Measurements from ENCODE around the gene SSMEM1. TPM values are rescaled to one million over a fixed set of nuclear protein-coding genes. Genes with fewer than 3 reads are reported as not detected.
A peak's percentile ranks its signal among the peaks of the same experiment; 100 is the strongest.
"Not testable (repeated sequence)": the region's sequence is repeated elsewhere in the genome, so short reads cannot be mapped to it uniquely, and the experiment has no call there.

SSMEM1 gene
- not detected for total RNA-seq
- total RNA-seq = 0 reads per million in 2 donors

- Mint-ChIP-seq H3K4me1 (peaks cover 12% of the 10 kb centered on the region), H3K27ac (no peak within 1 kb of the TSS), H3K4me3 (peak within 1 kb of the TSS; percentile 19), H3K27me3 (peaks cover 8% of the 10 kb centered on the region), H3K36me3 (ENCODE audit: low read depth) (peaks cover 6% of the 10 kb centered on the region)
- ATAC-seq = no peak
- H3K9me3 ChIP-seq (ENCODE audit: control insufficient read depth, low read length, poor library complexity, severe bottlenecking) = no peaks in the 10 kb centered on the region
- no peak for DNase-seq
Observed at GRCh38 chr7:130207642-130208041, at the start of gene SSMEM1. SSMEM1 (plus strand) TSS chr7:130207860; CDS start chr7:130207911, 51 bp downstream.

- no peak for DNase-seq
- H3K4me1 Mint-ChIP-seq = peaks cover 3% of the 10 kb centered on the region
- no peaks in the 10 kb centered on the region for H3K9me3 ChIP-seq (ENCODE audit: control insufficient read depth, low read length, poor library complexity, severe bottlenecking)
- H3K27ac Mint-ChIP-seq = no peak overlapping the region
- no peak overlapping the region for H3K4me3 Mint-ChIP-seq
- ATAC-seq = no peak
- H3K27me3 Mint-ChIP-seq = no peaks in the 10 kb centered on the region
- peaks cover 16% of the 10 kb centered on the region for H3K36me3 Mint-ChIP-seq (ENCODE audit: low read depth)
Observed at GRCh38 chr7:130160023-130160422, 47.6 kb upstream of the SSMEM1 start.

GRCh38 chr7:130160455-130160854 is 47.2 kb upstream of the SSMEM1 start:
- no peaks in the 10 kb centered on the region for H3K27me3 Mint-ChIP-seq
- ATAC-seq (no peak), DNase-seq (no peak)
- H3K9me3 ChIP-seq (ENCODE audit: control insufficient read depth, low read length, poor library complexity, severe bottlenecking) = no peaks in the 10 kb centered on the region
- peaks cover 16% of the 10 kb centered on the region for H3K36me3 Mint-ChIP-seq (ENCODE audit: low read depth)
- H3K27ac Mint-ChIP-seq = no peak overlapping the region
- no peak overlapping the region for H3K4me3 Mint-ChIP-seq
- peaks cover 3% of the 10 kb centered on the region for H3K4me1 Mint-ChIP-seq

- Mint-ChIP-seq H3K4me3 (no peak overlapping the region), H3K4me1 (peaks cover 3% of the 10 kb centered on the region), H3K36me3 (ENCODE audit: low read depth) (peaks cover 16% of the 10 kb centered on the region), H3K27ac (no peak overlapping the region), H3K27me3 (no peaks in the 10 kb centered on the region)
- DNase-seq = no peak
- no peaks in the 10 kb centered on the region for H3K9me3 ChIP-seq (ENCODE audit: control insufficient read depth, low read length, poor library complexity, severe bottlenecking)
- no peak for ATAC-seq
Observed at GRCh38 chr7:130162196-130162595, 45.5 kb upstream of the SSMEM1 start.

GRCh38 chr7:130174237-130174959 is 33.3 kb upstream of the SSMEM1 start:
- H3K27ac Mint-ChIP-seq = no peak overlapping the region
- DNase-seq (no peak), ATAC-seq (no peak)
- H3K27me3 Mint-ChIP-seq = no peaks in the 10 kb centered on the region
- peaks cover 15% of the 10 kb centered on the region for H3K36me3 Mint-ChIP-seq (ENCODE audit: low read depth)
- H3K4me1 Mint-ChIP-seq = peaks cover 4% of the 10 kb centered on the region
- no peak overlapping the region for H3K4me3 Mint-ChIP-seq
- H3K9me3 ChIP-seq (ENCODE audit: control insufficient read depth, low read length, poor library complexity, severe bottlenecking) = no peaks in the 10 kb centered on the region

- H3K4me1 Mint-ChIP-seq = peaks cover 4% of the 10 kb centered on the region
- H3K27me3 Mint-ChIP-seq = no peaks in the 10 kb centered on the region
- DNase-seq (no peak), ATAC-seq (no peak)
- no peak overlapping the region for H3K27ac Mint-ChIP-seq
- peaks cover 11% of the 10 kb centered on the region for H3K36me3 Mint-ChIP-seq (ENCODE audit: low read depth)
- H3K9me3 ChIP-seq (ENCODE audit: control insufficient read depth, low read length, poor library complexity, severe bottlenecking) = no peaks in the 10 kb centered on the region
- H3K4me3 Mint-ChIP-seq = no peak overlapping the region
Observed at GRCh38 chr7:130178251-130178650, 29.4 kb upstream of the SSMEM1 start.

GRCh38 chr7:130179631-130180030 is 28.0 kb upstream of the SSMEM1 start:
- Mint-ChIP-seq H3K36me3 (ENCODE audit: low read depth) (peaks cover 10% of the 10 kb centered on the region), H3K4me3 (no peak overlapping the region), H3K4me1 (peaks cover 4% of the 10 kb centered on the region), H3K27ac (no peak overlapping the region), H3K27me3 (no peaks in the 10 kb centered on the region)
- no peak for ATAC-seq
- no peaks in the 10 kb centered on the region for H3K9me3 ChIP-seq (ENCODE audit: control insufficient read depth, low read length, poor library complexity, severe bottlenecking)
- DNase-seq = no peak

- no peak overlapping the region for H3K27ac Mint-ChIP-seq
Observed at GRCh38 chr7:130180571-130181262, 26.9 kb upstream of the SSMEM1 start.

GRCh38 chr7:130181263-130181605 is 26.4 kb upstream of the SSMEM1 start:
- no peak overlapping the region for H3K27ac Mint-ChIP-seq
- no peaks in the 10 kb centered on the region for H3K27me3 Mint-ChIP-seq

More at GRCh38 chr7:130180571-130181262, 26.9 kb upstream of the SSMEM1 start:
- DNase-seq (no peak), ATAC-seq (no peak)
- Mint-ChIP-seq H3K36me3 (ENCODE audit: low read depth) (peaks cover 6% of the 10 kb centered on the region), H3K27me3 (no peaks in the 10 kb centered on the region), H3K4me3 (no peak overlapping the region), H3K4me1 (peaks cover 4% of the 10 kb centered on the region)
- no peaks in the 10 kb centered on the region for H3K9me3 ChIP-seq (ENCODE audit: control insufficient read depth, low read length, poor library complexity, severe bottlenecking)

GRCh38 chr7:130182990-130183389 is 24.7 kb upstream of the SSMEM1 start:
- Mint-ChIP-seq H3K36me3 (ENCODE audit: low read depth) (peaks cover 6% of the 10 kb centered on the region), H3K4me1 (peaks cover 5% of the 10 kb centered on the region), H3K4me3 (no peak overlapping the region), H3K27ac (peak overlapping the region; percentile 49), H3K27me3 (no peaks in the 10 kb centered on the region)
- ATAC-seq (no peak), DNase-seq (no peak)
- H3K9me3 ChIP-seq (ENCODE audit: control insufficient read depth, low read length, poor library complexity, severe bottlenecking) = no peaks in the 10 kb centered on the region

More at GRCh38 chr7:130181263-130181605, 26.4 kb upstream of the SSMEM1 start:
- peaks cover 4% of the 10 kb centered on the region for H3K4me1 Mint-ChIP-seq
- no peaks in the 10 kb centered on the region for H3K9me3 ChIP-seq (ENCODE audit: control insufficient read depth, low read length, poor library complexity, severe bottlenecking)
- no peak overlapping the region for H3K4me3 Mint-ChIP-seq
- DNase-seq (no peak), ATAC-seq (no peak)
- H3K36me3 Mint-ChIP-seq (ENCODE audit: low read depth) = peaks cover 6% of the 10 kb centered on the region

GRCh38 chr7:130184349-130184748 is 23.3 kb upstream of the SSMEM1 start:
- ATAC-seq; H3K9me3 ChIP-seq (ENCODE audit: control insufficient read depth, low read length, poor library complexity, severe bottlenecking); H3K4me3 Mint-ChIP-seq; H3K27me3 Mint-ChIP-seq; DNase-seq; H3K36me3 Mint-ChIP-seq (ENCODE audit: low read depth); H3K27ac Mint-ChIP-seq; H3K4me1 Mint-ChIP-seq: not testable (repeated sequence)

GRCh38 chr7:130187360-130187759 is 20.3 kb upstream of the SSMEM1 start:
- H3K36me3 Mint-ChIP-seq (ENCODE audit: low read depth) = peaks cover 3% of the 10 kb centered on the region
- H3K9me3 ChIP-seq (ENCODE audit: control insufficient read depth, low read length, poor library complexity, severe bottlenecking) = no peaks in the 10 kb centered on the region
- H3K27ac Mint-ChIP-seq = no peak overlapping the region
- no peak for DNase-seq
- H3K4me1 Mint-ChIP-seq = peaks cover 3% of the 10 kb centered on the region
- no peaks in the 10 kb centered on the region for H3K27me3 Mint-ChIP-seq
- H3K4me3 Mint-ChIP-seq = no peak overlapping the region
- no peak for ATAC-seq

GRCh38 chr7:130189343-130189742 is 18.3 kb upstream of the SSMEM1 start:
- ATAC-seq (no peak), DNase-seq (no peak)
- peaks cover 2% of the 10 kb centered on the region for H3K36me3 Mint-ChIP-seq (ENCODE audit: low read depth)
- no peaks in the 10 kb centered on the region for H3K9me3 ChIP-seq (ENCODE audit: control insufficient read depth, low read length, poor library complexity, severe bottlenecking)
- H3K27me3 Mint-ChIP-seq = no peaks in the 10 kb centered on the region
- H3K4me1 Mint-ChIP-seq = peaks cover 3% of the 10 kb centered on the region
- no peak overlapping the region for H3K27ac Mint-ChIP-seq
- no peak overlapping the region for H3K4me3 Mint-ChIP-seq

GRCh38 chr7:130191791-130192190 is 15.9 kb upstream of the SSMEM1 start:
- H3K36me3 Mint-ChIP-seq (ENCODE audit: low read depth) = peaks cover 2% of the 10 kb centered on the region
- no peaks in the 10 kb centered on the region for H3K27me3 Mint-ChIP-seq
- ATAC-seq (no peak), DNase-seq (no peak)
- no peak overlapping the region for H3K4me3 Mint-ChIP-seq
- H3K4me1 Mint-ChIP-seq = peaks cover 3% of the 10 kb centered on the region
- no peak overlapping the region for H3K27ac Mint-ChIP-seq
- no peaks in the 10 kb centered on the region for H3K9me3 ChIP-seq (ENCODE audit: control insufficient read depth, low read length, poor library complexity, severe bottlenecking)
